ENCODE measurements around the gene TMEM63C.

TMEM63C gene

GRCh38 chr14:77139540-77140358 is 41.8 kb upstream of the TMEM63C start:
- Histone ChIP-seq H3K36me3 (ENCODE audit: control insufficient read depth, insufficient read depth, low read length) (no peaks in the 10 kb centered on the region), H3K4me3 (replicated peaks; ENCODE audit: low read depth, low read length) (no peak overlapping the region), H3K27me3 (replicated peaks; ENCODE audit: control insufficient read depth, insufficient read depth, low read length) (no peaks in the 10 kb centered on the region; the same call in none of the 2 replicates)
- TF ChIP-seq CTCF (IDR thresholded peaks at IDR 0.05; ENCODE audit: insufficient read depth, low read length, poor library complexity, severe bottlenecking), result peak; percentile 82
- peak; percentile 37 for DNase-seq (ENCODE audit: extremely low read depth, insufficient read length)

- DNase-seq (ENCODE audit: extremely low read depth, insufficient read length), result no peak
- Histone ChIP-seq H3K4me3 (replicated peaks; ENCODE audit: low read depth, low read length) (no peak overlapping the region; the same call in 1 of the 2 replicates), H3K27me3 (replicated peaks; ENCODE audit: control insufficient read depth, insufficient read depth, low read length) (no peaks in the 10 kb centered on the region; the same call in none of the 2 replicates), H3K36me3 (ENCODE audit: control insufficient read depth, insufficient read depth, low read length) (no peaks in the 10 kb centered on the region)
- TF ChIP-seq CTCF (IDR thresholded peaks at IDR 0.05; ENCODE audit: insufficient read depth, low read length, poor library complexity, severe bottlenecking), result no peak
Measured at GRCh38 chr14:77140359-77141213, 41.0 kb upstream of the TMEM63C start.

GRCh38 chr14:77141214-77142004 is 40.2 kb upstream of the TMEM63C start, which contains the start of gene ZDHHC22:
Gene ZDHHC22, minus strand, starts transcription at chr14:77141791. Its CDS starts 2,053 bp downstream, at chr14:77139738.
- Histone ChIP-seq H3K27me3 (replicated peaks; ENCODE audit: control insufficient read depth, insufficient read depth, low read length) (no peaks in the 10 kb centered on the region; the same call in none of the 2 replicates), H3K4me3 (replicated peaks; ENCODE audit: low read depth, low read length) (peak within 1 kb of the TSS; percentile 29), H3K36me3 (ENCODE audit: control insufficient read depth, insufficient read depth, low read length) (no peaks in the 10 kb centered on the region)
- peak; percentile 39 for TF ChIP-seq CTCF (IDR thresholded peaks at IDR 0.05; ENCODE audit: insufficient read depth, low read length, poor library complexity, severe bottlenecking)
- no peak for DNase-seq (ENCODE audit: extremely low read depth, insufficient read length)

DNA sequence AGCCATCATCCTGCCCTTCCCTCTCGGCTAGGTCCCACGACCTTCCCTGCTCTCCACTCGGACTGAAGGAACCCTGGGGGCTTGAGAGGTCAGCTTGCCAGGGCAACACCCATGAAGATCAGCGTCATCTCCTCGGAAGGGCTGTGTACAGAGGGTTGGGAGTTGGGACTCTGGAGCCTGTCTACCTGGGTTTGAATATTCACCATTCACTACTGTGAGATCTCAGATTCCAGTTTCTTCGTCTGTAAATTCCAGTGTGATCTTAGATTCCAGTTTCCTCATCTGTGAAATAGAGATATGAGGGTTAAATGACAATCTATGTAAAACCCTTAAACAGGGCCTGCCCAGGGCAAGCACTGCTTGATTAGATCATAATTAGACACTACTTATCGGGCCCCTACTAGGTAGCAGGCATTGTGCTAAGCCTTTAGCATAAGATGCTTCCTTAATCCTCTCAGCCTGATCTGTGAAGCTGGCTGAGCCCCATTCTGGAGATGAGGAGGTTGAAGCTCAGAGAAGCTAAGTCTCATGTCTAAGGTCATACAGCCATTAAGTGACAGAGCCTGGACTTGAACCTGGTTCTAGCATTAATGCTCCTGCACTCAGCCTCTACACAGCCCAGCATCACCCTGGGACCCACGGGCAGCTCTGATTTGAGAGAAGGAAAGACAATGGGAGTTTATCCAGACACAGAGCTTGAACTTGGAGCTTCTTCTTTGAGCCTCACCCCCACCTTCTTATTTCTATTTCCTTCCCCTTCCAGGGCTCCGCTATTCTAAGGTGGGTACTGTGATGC is 39.4 kb upstream of the TMEM63C start:
- Histone ChIP-seq H3K36me3 (ENCODE audit: control insufficient read depth, insufficient read depth, low read length) (no peaks in the 10 kb centered on the region), H3K27me3 (replicated peaks; ENCODE audit: control insufficient read depth, insufficient read depth, low read length) (no peaks in the 10 kb centered on the region; the same call in none of the 2 replicates), H3K4me3 (replicated peaks; ENCODE audit: low read depth, low read length) (no peak overlapping the region)
- TF ChIP-seq CTCF (IDR thresholded peaks at IDR 0.05; ENCODE audit: insufficient read depth, low read length, poor library complexity, severe bottlenecking), result no peak
- no peak for DNase-seq (ENCODE audit: extremely low read depth, insufficient read length)

DNA sequence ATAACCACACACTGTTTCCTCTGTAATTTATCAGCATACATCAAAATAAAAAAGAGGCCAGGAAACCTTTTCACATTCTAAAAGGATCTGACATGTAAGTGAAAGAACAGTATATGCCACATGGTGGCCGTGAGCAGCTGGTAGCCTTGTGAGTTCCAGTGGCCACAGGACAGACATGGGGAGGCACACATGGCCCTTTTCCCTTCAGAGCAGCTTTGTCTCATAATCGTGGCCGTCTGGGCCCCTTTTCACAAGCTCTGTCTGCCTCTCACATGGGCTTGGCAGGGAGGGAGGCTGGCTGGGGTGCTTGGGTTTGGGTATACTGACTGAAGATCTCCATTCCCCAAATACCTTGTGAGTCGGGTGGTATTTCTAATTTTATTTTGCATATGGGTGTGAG is 38.5 kb upstream of the TMEM63C start:
- TF ChIP-seq CTCF (IDR thresholded peaks at IDR 0.05; ENCODE audit: insufficient read depth, low read length, poor library complexity, severe bottlenecking), result no peak
- Histone ChIP-seq H3K36me3 (ENCODE audit: control insufficient read depth, insufficient read depth, low read length) (no peaks in the 10 kb centered on the region), H3K4me3 (replicated peaks; ENCODE audit: low read depth, low read length) (no peak overlapping the region), H3K27me3 (replicated peaks; ENCODE audit: control insufficient read depth, insufficient read depth, low read length) (no peaks in the 10 kb centered on the region; the same call in none of the 2 replicates)
- DNase-seq (ENCODE audit: extremely low read depth, insufficient read length), result no peak

Measured in GM06990 (cell line).